ENCODE measurements around the gene PRKRIP1. TPM values are rescaled to one million over a fixed set of nuclear protein-coding genes. Genes with fewer than 3 reads are reported as not detected.

The PRKRIP1 gene
- total RNA-seq, 1 experiment from 2014 or later, result 24.9 TPM

DNA sequence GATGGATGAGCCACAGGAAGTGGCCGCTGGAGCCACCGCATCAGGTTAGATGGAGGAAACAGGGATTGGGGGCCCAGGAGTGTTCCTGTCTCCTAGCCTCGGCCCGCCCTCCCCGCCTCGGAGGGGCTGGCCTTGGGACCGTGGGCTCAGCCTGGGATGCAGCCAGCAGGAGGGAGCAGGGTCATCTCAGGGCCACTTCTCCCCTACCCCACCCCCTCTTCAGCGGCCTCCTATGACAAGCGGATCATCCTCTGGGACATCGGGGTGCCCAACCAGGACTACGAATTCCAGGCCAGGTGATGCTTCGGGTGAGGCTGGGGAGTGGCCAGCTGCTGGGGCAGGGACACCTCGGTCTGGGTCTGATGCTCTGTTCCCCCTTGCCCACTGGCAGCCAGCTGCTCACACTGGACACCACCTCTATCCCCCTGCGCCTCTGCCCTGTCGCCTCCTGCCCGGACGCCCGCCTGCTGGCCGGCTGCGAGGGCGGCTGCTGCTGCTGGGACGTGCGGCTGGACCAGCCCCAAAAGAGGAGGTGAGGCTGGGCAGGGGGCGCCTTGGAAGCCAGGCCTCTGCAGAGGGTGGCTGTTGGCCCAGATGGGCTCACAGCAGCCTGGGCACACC lies 73.3 kb downstream of the PRKRIP1 start:
- no peaks in the 10 kb centered on the region for H3K9me3 ChIP-seq (ENCODE audit: control insufficient read depth, insufficient read depth, low read depth, low read length)
- CTCF ChIA-PET, result no interaction called here
- H3K27ac ChIP-seq (ENCODE audit: low read length), result no peak overlapping the region
- peaks cover 5% of the 10 kb centered on the region for H3K4me1 ChIP-seq (ENCODE audit: control insufficient read depth, insufficient read depth, low read length)
- no peaks in the 10 kb centered on the region for H3K27me3 ChIP-seq (ENCODE audit: control insufficient read depth, insufficient read depth, low read length)
- BruUV-seq (replicated peaks), result no TSS peak
- ATAC-seq (no peak), DNase-seq (ENCODE audit: low read depth, low spot score) (no peak)
- POLR2A ChIA-PET, result no interaction called here
- in situ Hi-C loops (cut with HindIII; ENCODE audit: low pct_unique_long_range_greater_than_20kb, low sequenced_read_pairs) (no loop called here), intact Hi-C loops (cut with micrococcal nuclease; ENCODE audit: unreplicated experiment) (no loop called here)
- H3K36me3 ChIP-seq (ENCODE audit: control insufficient read depth, insufficient read depth, low read length), result peaks cover under 1% of the 10 kb centered on the region
- H3K4me3 ChIP-seq (ENCODE audit: low read depth in 2 of 2, low read length in 2 of 2), result no peak overlapping the region
- no peak for TF ChIP-seq POLR2AphosphoS5 (IDR thresholded peaks at IDR 0.05; ENCODE audit: low read depth, low read length)
- no peak for TF ChIP-seq CTCF (IDR thresholded peaks at IDR 0.05)
- no peak for TF ChIP-seq SIN3A (IDR thresholded peaks at IDR 0.05; ENCODE audit: borderline replicate concordance, insufficient read depth, low read depth, low read length)
- no peak for TF ChIP-seq REST (IDR thresholded peaks at IDR 0.05; ENCODE audit: insufficient read depth in 1 of 2, low read depth in 2 of 2, low read length in 1 of 2)
- no peak for TF ChIP-seq TCF7L2 (IDR thresholded peaks at IDR 0.05; ENCODE audit: low read depth, low read length)

DNA sequence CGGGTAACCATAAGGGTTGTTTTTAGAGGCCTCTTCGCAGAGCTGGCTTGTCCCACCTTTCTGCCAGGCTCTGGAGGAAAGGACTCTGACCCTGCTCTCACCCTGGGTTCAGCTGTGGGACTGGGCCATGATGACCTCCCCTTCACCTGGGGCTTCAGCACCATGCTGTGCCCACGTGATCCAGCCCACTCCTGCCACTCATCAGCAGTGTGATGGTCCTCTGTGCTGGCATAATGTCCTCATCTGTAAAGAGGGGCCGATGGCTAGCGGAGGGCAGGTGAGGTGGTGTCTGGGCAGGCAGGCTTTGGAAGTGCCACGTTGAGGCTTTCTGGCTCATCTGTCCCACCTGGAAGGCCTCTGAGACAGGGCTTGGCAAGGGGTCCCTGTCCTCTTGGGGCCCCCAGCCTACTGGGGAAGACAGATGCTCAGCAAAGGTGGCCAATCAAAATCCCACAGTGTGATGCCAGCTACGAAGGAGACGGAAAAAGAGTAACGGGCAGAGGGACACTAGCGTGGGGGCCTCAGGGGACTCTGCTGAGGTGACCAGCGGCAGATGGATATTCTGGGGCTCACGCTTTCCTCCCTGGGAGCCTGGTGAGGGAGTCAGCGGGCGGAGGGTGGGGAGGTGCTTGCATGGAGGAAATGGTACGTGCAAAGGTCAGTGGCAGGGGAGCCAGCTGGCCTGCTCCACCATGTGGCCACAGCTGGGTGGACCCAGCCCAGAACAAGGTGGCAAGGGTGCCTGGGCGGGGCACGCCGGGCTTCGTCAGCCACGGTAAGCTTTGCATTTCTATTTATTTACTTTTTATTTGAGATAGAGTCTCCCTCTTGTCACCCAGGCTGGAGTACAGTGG lies 74.0 kb downstream of the PRKRIP1 start:
- intact Hi-C loops (cut with micrococcal nuclease; ENCODE audit: unreplicated experiment), result no loop called here
- CTCF ChIA-PET, result no interaction called here
- peaks cover 5% of the 10 kb centered on the region for H3K4me1 ChIP-seq (ENCODE audit: control insufficient read depth, insufficient read depth, low read length)
- POLR2A ChIA-PET, result no interaction called here
- no peak for DNase-seq (ENCODE audit: low read depth, low spot score)
- H3K36me3 ChIP-seq (ENCODE audit: control insufficient read depth, insufficient read depth, low read length), result no peaks in the 10 kb centered on the region; the same call in 1 of the 2 replicates
- no TSS peak for BruUV-seq (replicated peaks)
- in situ Hi-C loops (cut with HindIII; ENCODE audit: low pct_unique_long_range_greater_than_20kb, low sequenced_read_pairs), result no loop called here
- no peak overlapping the region for H3K27ac ChIP-seq (ENCODE audit: low read length)
- no peak for ATAC-seq
- TF ChIP-seq SIN3A (IDR thresholded peaks at IDR 0.05; ENCODE audit: borderline replicate concordance, insufficient read depth, low read depth, low read length), result no peak
- no peak for TF ChIP-seq REST (IDR thresholded peaks at IDR 0.05; ENCODE audit: insufficient read depth in 1 of 2, low read depth in 2 of 2, low read length in 1 of 2)
- no peak for TF ChIP-seq POLR2AphosphoS5 (IDR thresholded peaks at IDR 0.05; ENCODE audit: low read depth, low read length)
- no peak for TF ChIP-seq TCF7L2 (IDR thresholded peaks at IDR 0.05; ENCODE audit: low read depth, low read length)
- no peak for TF ChIP-seq CTCF (IDR thresholded peaks at IDR 0.05)
- no peak overlapping the region for H3K4me3 ChIP-seq (ENCODE audit: low read depth in 2 of 2, low read length in 2 of 2)
- H3K27me3 ChIP-seq (ENCODE audit: control insufficient read depth, insufficient read depth, low read length), result no peaks in the 10 kb centered on the region
- H3K9me3 ChIP-seq (ENCODE audit: control insufficient read depth, insufficient read depth, low read depth, low read length), result no peaks in the 10 kb centered on the region

Measured in Panc1 (cell line).